NCI-H128 (cell line): ENCODE results near the gene SIGLEC12.

ENCODE experiments used
- DNase-seq: peaks from one replicate; lab custom pipeline; 2025; ENCODE audit not compliant: unreplicated experiment; lab: John Stamatoyannopoulos, UW

SIGLEC12 gene

DNA sequence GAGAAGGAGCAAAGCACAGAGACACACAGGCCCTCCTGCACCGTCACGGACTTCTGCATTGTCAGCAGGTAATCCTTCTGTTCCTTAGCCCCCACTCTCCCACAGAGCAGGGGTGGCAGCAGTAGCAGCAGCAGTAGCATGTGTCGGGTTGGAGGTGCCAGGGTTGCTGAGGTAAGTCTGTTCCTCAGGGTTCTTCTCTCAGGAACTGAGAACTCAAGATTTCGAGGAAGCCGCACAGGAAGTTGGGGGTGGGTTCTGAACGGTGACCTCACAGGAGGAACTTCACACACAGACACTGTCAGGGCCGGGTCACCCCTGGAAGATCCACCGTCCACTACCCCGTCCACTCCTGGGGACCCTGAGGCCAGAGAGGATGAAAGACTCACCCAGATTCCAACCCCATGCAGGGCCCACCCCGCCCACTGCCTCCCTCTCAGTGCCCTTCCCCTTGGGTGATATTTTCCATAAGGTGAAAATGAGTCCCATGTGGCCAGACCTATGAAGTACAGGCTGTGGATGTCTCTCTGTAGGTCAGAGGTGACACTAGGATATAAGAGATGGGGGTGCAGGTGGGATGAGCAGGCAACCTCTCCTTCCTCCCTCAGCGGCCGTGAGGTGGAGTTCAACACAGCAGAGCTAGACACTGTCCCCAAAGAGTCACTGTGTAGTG is at the start of gene SIGLEC12:
TSS of gene SIGLEC12 (minus strand) at position 207 of the 670 bp plus-strand sequence. CDS start at position 140, 67 bp downstream.
- DNase-seq, result no peak

DNA sequence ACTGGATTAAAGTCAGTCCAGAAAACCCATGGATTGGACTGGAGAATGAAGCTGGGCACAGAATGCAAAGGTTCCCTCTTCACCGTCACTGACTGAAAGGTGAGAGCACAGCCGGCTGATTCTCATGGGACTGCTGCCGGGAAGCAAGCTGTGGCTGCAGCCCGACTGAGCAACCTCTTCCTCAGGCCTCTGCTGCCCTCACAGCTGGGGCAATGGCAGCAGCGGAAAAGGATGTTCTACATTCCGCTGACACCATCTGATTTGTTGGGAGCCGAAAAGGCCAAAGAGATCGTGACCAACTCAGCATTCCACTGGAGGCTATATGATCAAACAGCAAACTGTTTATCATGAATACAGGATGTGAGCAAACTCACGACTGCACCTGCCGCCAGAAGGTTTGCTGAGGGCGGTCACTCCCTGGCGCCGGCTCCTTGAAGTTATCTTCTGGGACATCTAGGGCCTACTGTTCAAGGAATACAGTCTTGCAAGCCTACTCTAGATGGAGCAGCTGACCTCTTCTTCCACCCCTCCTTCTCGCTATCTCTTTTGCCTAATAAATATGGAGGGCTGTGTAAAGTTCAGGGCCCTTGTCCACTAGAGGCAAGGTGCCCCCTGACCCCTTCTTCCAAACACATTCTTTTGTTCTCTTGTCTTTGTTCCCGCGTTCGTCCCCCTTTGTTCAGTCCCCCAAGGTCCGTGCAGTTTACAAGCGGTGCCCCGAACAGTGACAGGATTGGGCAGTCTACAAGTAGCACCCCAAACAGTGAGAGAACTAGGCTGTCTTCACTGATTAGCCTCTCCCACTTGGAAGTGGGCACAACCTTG is 49.5 kb upstream of the SIGLEC12 start:
- DNase-seq, result no peak

DNA sequence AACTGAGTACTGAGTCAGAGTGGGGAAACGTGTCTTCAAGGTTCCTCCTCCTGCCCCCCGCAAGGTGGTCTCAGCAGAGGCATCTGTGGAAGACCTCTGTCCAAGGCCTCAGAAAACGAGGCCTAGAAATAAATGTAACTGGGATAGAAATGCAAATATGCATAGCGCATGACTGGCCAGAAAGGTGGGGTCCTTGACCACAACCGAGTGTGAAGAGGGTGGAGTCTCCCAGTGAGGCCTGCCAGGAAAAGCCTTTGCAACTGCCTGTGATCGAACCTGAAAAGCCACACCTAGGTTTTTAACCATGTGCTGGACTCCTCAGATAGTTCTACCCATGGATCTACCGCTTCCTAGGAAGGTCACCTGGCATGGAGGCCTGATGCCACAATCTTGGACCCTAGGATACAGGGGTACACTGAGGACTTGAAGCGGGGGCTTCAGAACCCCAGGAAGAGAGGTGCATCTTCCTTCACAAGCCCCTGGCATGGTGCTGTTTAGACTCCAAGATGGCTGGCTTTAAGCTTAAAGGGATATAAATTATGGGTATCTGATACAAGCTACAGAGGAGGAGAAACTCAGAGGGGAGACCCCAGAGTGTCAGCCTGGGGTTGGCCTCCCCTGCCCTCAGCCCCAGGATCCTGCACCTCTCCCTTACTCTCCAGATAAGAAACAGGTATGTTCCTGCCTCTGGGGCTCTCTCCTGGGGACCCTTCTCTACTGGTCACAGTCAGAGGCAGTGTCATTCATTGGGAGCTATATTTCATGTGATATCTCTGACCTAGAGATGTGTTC is 48.1 kb upstream of the SIGLEC12 start:
- no peak for DNase-seq

DNA sequence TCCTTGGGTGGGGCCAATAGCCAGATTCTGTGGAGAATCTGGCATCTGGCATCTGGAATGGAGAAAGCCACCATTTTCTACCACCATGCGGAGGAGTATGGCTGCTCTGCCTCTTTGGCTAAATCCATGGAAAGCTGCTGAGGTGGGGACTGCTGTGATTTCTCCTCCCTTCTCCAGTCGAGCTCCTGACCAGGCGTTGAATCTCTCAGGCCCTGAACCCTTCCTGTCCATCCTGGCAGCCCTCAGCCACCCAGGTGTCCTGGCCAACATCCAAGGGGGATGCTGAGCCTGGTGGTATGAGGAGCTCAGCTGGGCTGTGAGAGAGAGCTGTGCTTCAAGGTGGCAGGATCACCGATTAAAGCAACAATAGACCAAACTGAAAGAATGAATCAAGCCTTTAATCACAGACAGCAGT is 47.3 kb upstream of the SIGLEC12 start:
- no peak for DNase-seq

DNA sequence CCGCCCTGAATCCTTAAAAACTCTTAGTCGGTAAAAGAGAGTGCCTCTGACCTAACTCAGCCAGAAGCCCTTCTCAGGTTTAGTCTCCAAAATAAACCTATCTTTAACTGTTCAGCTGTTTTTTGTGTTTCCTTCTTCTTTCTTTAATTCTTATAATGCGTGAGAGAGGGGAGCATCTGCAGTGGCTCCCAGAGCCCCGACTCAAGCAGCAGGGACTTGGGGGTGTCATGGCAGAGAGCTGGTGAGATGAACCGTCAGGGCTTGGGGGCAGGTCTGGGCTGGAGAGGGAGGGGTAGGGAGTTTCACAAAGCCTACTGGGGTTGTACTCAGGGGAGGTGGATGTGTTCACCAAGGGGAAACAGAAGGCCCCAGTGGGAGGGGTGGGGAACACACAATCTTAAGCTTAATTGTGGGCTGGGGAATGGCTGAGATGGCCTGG is 46.6 kb upstream of the SIGLEC12 start:
- DNase-seq, result no peak

DNA sequence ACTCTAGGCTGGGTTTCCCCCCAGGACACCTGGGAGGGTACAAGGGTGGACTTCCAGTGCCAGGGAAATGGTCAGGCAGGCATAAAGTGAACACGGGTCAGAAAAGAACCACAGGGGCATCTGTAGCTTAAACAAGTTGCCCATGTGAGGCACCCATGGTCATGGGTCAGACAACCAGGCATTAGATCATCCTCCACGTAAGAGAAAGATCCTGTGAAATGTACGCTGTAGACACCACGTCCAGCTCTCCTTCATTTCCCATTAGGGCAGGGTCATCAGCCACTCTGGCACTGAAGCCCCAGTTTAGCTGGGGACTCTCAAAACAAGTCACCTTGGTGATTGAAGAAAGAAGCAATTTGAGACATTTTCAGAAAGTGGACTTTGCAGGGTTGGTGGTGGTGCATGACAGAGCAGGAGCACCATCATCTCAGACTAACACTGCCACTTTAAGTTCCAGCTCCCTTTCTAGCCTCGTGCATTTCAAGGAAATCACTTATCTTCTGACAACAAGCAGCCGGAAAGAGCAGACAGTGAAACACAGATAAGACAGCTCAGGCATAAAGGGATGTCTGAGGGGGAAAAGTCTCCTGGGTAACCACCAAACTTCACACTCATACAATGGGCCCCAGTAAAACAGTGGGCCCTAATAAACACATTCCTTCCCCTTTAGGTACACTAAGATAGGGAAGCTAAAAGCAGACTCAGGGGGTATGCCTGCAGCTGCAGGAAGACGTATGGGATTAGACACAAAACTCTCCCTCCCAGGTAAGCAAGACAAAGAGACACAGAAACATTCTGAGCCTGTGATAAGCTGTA is 46.0 kb upstream of the SIGLEC12 start:
- DNase-seq, result no peak

DNA sequence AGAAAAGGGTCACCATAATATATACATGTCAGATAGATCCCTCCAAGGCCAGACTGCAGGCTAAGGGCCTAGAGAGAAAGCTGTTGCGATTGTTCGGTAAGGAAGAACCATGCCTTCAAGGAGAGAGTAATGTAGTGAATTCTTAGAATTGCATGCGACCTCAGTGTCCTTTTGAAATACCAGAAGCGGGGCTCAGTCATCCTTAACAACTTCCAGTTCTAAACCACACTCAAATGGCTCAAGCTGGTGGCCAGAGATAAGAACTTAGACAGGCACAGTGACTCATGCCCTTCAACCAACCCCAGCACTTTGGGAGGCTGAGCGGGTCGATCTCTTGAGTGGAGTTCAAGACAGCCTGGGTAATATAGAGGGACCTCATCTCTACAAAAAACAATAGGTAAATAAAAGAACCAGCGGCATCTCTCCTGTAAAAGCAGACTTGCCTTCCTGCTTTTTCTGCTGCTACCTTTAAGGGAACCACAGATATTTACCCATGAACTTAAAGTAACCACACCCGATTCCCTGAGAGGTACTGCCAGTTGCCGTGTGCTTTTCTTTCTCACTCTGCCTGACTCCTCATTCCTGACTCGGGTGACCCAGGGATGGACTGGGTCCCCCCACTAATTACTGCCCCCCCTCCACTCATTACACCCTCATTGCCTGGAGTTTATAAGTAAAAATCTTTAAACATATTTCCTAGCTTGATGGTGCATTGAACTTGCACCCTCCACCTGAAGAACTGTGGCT is 45.2 kb upstream of the SIGLEC12 start:
- DNase-seq, result no peak

DNA sequence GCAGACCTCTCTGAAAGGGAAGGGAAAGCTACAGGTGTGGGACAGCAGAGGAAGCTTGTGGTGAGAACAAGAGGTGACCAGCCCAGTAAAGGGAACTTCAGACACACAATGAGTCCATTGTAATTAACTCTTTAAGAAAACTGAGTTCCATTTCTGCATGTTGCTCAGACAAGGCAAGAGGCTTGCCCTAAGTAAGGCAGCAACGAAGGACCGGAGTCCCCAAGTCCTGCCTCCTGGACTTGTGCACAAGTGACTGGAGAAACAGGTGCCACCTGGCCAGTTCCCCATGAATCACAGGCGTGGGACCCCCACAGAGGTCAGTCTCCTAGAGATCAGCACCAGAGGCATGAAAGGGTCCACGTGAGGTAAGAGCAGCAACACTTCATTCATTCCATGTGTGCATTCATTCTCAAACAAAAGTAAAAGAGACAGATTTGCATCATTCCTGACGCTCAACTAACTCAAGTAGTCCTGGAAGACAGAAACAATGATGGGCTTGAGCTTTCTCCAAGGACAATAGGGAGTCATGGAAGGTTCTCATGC is 44.6 kb upstream of the SIGLEC12 start:
- no peak for DNase-seq

DNA sequence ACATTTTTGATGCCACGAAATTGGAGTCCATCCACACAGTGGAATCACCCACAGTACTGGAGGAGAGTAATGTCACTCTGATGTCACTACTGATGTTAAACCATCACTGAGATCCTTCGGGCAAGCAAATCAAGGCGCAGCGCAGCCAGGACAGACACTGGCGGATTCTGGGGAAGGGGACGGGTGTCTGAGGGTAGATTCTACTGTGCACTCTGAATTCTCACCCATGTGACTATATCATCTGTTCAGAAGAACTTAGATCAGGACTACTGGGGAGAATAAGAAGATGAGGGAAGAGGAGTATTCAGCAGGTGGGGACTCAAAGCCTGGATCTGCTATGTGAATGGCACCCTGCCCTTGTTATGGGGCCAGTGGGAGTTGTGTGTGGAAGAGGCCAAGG is 42.4 kb upstream of the SIGLEC12 start:
- no peak for DNase-seq

DNA sequence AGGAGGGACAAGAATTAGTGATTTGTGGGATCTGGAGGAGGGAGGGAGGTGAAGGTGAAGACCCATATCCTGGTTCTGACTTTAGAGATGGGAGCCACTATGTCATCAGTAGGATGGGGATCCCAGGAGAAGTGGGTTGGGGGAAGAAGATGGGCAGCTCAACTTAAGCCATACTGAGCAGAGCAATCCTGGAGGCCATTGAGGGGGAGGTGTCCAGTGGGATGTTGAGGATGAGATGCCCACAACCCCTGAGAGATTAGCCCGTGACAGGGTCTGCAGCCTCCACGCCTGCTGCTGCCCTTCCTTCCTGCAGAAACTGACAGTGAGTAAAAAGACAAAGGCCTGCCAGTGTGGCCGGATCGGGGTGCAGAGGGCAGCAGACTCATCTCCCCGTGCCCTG is 41.1 kb upstream of the SIGLEC12 start:
- DNase-seq, result no peak

DNA sequence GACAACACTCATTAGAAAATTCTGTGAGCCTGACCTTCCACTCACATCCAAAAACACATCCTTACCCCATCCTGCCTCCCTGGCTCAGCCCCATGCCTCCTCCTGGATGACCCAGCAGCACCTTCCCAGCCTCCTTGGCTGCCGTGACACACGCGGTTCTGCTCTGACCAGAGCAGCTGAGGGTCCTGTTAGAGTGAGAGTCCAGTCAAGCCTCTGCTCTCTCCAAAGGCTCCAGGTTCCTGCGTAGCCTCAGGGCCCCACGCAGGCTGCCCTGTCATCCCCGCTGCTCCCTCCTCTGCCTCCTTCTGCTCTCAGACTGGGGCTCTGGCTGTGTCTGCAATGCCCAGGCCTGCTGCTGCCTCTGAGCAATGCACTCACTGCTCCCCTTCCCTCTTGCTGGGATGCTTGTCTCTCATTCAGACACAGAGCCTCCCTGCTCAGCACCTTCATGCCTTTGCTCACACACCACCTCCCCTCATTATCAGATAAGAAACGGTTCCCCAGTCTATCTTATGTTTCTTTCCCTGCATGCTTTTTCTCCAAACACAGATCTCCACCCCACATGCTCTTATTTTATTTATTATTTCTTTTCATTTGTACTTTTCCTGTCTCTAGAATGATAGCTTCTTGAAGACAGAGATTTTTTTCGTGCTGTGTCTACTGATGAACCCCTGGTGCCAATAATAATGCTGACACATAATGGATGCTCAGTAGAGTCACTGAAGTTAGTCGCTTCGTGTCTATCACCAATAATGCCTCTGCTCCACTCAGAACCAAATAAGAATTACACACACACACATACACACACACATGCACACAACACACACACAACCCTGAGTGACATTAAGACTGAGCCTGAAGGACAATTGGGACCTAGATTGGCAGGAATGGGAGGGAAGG is 40.1 kb upstream of the SIGLEC12 start:
- no peak for DNase-seq

DNA sequence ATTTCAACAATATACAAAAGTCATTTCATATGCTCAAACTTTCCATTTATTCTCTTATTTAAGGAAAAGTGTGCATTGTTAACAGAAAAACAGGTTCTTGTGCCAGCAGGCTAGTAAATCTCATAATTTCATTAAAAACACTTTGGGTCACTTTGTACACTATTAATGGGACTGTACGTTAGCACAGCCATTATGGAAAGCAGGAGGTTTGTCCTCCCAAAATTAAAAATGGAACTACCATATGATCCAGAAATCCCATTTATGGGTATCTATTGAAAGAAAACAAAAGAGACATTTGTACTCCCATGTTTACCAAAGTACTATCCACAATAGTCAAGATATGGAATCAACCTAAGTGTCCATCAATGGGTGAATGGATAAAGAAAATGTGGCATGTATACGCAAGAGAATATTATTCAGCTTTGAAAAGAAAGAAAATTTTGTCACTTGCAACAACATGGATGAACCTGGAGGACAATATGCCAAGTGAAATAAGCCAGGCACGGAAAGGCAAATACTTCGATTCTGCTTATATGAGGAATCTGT is 38.3 kb upstream of the SIGLEC12 start:
- no peak for DNase-seq

DNA sequence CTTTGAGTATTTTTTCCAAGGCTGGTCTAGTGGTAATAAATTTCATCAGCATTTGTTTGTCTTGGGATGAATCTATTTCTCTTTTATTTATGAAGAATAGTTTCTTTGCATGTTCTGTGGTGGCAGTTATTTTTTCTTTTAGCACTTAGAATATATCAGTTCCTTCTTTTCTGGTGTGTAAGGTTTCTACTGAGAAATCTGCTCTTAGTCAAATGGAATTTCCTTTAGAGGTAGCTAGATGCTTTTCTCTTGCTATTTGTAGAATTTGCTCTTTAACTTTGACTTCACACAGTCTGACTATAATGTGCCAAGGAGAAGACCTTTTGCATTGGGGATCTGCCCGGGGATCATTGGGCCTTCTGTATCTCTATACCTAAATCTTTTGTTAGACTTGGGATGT is 33.9 kb upstream of the SIGLEC12 start:
- no peak for DNase-seq

DNA sequence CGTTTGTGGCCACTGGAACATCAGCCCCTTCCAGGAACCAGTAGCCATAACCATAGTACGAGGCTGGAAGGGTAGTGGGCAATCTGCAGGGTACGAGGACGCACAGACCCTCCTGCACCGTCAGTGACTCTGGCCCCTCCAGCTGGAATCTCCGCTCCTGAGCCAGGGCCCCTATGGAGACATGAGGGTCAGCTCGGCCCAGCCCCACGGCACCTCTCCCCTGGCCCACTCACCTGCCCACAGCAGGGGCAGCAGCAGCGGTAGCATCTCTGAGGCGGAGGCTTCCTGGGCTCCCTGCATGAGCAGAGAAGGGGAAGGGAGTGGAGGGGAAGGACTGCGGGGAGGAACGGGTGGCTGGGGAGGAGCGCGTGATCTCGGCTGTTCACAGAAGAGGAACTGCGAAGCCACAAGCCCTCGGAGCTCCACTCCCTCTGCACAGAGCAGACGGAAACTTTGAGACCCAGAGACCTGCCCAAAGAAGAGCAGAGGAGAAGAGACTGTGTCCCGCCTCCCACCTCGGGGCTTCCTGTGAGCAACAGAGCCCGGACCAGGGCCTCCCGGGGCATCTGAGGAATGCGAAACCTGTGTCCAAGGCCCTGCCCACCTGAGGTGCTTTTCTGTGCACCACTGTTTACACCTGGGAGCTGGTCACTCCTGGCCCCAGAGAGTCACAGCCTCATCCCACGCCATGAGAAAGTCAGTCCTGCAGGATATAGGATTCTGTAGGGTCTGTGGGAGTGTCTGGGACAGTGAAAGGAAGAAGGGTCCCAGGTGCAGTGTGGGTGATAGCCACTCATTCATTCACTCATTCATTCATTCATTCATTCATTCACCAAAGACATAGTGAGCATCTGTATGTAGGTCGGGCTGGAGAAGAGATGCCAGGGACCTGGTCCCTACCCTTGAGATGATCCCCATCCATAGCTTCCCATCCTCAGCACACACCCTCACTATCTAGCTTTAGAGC is 30.0 kb upstream of the SIGLEC12 start, which contains the start of gene SIGLEC6:
TSS of gene SIGLEC6 (minus strand) at position 322 of the 967 bp plus-strand sequence. CDS start at position 300, 22 bp downstream.
- DNase-seq, result no peak

DNA sequence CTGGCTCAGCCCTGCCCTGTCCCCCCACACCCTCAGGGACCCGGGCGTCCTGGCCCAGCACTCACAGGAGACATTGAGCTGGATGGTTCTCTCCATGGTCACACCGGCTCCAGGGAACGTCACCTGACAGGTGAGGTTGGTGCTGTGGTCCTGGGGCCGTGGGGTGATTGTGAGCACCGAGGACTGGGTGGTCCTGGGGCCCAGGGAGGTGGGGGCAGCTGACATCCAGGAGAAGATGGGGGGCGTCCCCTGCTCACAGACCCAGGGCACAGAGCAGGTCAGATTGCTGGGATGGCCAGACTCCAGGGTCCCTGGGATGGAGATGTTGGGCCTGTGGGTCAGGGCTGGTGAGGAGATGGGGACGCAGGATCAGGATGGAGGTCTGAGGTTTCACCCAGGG is 29.0 kb upstream of the SIGLEC12 start:
- no peak for DNase-seq

DNA sequence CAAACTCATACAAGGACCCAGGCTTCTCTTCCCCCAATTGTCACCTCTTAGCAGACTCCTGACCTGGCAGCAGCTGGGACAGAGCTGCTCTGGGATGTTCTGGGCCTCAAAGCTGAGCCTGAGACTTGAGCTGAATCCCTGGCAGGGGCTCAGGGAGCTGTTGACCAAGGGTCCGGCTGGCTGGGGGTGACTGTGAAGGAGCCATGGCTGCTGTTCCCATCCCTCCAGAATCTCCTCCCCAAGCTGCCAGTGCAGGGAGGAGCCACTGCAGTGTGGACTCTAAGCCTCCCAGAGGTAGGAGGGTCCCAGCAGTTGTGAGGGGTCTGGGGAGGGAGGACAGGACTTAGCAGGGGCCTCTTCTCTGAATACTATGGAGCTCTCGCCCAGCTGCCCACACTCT is 27.7 kb upstream of the SIGLEC12 start:
- DNase-seq, result no peak

DNA sequence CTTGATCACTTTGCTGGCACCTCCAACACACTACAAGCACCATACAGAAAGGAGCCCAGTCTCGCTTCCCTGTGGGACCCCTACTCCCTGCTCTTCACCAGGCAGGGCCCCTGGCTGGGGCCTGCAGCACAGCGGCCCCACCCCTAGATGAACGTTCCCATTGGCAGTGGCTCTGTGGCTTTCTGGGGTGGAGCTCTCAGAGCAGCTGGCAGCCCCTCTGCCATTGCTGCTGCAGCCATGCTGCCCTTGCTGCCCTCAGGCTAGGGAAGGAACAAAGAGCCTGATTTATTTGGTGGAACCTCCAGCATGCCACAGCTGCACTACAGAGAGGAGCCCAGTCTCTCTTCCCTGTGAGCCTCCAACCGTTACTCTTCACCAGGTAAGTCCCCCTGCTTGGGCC is 24.1 kb upstream of the SIGLEC12 start:
- DNase-seq, result no peak
